Liver (tissue), 3 donors: Measurements from ENCODE around the gene GAS7.

ENCODE experiments used
- FOXA1 ChIP-seq: IDR thresholded peaks from 2 replicates; pipeline ENCODE4 v1.6.1; 2016; ENCODE audit warnings: antibody characterized with exemption
- JUND ChIP-seq, 2 donors: IDR thresholded peaks; 2 replicates each; pipeline ENCODE4 v1.6.1; 2016; ENCODE audit warnings: antibody characterized with exemption in 2 of 2
- NR2F2 ChIP-seq: IDR thresholded peaks from 2 replicates; pipeline ENCODE4 v1.6.1; 2016; ENCODE audit warnings: antibody characterized with exemption
- RAD21 ChIP-seq, 2 donors: IDR thresholded peaks; 2 replicates each; pipeline ENCODE4 v1.6.1; 2016; ENCODE audit warnings: antibody characterized with exemption in 2 of 2, mild to moderate bottlenecking in 2 of 2
- SP1 ChIP-seq: IDR thresholded peaks from 2 replicates; pipeline ENCODE4 v1.6.1; 2018; ENCODE audit warnings: antibody characterized with exemption, mild to moderate bottlenecking
- TAF1 ChIP-seq: conservative IDR thresholded peaks from 2 replicates; pipeline ENCODE4 v1.6.1; 2016; ENCODE audit warnings: antibody characterized with exemption, mild to moderate bottlenecking
- TF ChIP-seq, protein P1 (sequence below): fragments of 150-350 bp; IDR thresholded peaks from 2 replicates; pipeline ENCODE4 v1.5.1; 2017; ENCODE audit warnings: improper control_type of control experiment, low read depth, low read length; ENCODE audit not compliant: missing input control
- TF ChIP-seq, protein P2 (sequence below): IDR thresholded peaks from 2 replicates; pipeline ENCODE4 v1.6.1; 2016; ENCODE audit warnings: antibody characterized with exemption
- TF ChIP-seq, protein P3 (sequence below): IDR thresholded peaks from 2 replicates; pipeline ENCODE4 v1.6.1; 2016; ENCODE audit warnings: antibody characterized with exemption, mild to moderate bottlenecking
- donor health status: healthy.
- donor health status: healthy.

DNA sequence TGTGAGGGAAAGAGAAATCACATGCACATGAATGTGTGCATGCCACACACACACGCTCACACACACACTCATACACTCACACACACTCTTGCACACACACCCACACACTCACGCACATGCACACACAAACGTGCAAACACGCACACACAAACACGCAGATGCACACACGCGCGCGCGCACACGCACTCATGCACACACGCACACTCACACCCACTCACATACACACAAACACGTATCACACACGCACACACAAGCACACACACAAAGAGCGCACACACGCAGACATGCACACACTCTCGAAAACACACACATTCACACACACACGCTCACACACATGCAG, 72.2 kb downstream of the GAS7 start:
- TF ChIP-seq, protein P1, sequence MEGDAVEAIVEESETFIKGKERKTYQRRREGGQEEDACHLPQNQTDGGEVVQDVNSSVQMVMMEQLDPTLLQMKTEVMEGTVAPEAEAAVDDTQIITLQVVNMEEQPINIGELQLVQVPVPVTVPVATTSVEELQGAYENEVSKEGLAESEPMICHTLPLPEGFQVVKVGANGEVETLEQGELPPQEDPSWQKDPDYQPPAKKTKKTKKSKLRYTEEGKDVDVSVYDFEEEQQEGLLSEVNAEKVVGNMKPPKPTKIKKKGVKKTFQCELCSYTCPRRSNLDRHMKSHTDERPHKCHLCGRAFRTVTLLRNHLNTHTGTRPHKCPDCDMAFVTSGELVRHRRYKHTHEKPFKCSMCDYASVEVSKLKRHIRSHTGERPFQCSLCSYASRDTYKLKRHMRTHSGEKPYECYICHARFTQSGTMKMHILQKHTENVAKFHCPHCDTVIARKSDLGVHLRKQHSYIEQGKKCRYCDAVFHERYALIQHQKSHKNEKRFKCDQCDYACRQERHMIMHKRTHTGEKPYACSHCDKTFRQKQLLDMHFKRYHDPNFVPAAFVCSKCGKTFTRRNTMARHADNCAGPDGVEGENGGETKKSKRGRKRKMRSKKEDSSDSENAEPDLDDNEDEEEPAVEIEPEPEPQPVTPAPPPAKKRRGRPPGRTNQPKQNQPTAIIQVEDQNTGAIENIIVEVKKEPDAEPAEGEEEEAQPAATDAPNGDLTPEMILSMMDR: no peak
- no peak for TF ChIP-seq SP1
- no peak for TF ChIP-seq FOXA1
- TF ChIP-seq, protein P2, sequence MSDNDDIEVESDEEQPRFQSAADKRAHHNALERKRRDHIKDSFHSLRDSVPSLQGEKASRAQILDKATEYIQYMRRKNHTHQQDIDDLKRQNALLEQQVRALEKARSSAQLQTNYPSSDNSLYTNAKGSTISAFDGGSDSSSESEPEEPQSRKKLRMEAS: no peak
- no peak for TF ChIP-seq TAF1
- TF ChIP-seq RAD21 (IDR thresholded peaks at IDR 0.05): no peak
- TF ChIP-seq NR2F2: no peak
- TF ChIP-seq, protein P3, sequence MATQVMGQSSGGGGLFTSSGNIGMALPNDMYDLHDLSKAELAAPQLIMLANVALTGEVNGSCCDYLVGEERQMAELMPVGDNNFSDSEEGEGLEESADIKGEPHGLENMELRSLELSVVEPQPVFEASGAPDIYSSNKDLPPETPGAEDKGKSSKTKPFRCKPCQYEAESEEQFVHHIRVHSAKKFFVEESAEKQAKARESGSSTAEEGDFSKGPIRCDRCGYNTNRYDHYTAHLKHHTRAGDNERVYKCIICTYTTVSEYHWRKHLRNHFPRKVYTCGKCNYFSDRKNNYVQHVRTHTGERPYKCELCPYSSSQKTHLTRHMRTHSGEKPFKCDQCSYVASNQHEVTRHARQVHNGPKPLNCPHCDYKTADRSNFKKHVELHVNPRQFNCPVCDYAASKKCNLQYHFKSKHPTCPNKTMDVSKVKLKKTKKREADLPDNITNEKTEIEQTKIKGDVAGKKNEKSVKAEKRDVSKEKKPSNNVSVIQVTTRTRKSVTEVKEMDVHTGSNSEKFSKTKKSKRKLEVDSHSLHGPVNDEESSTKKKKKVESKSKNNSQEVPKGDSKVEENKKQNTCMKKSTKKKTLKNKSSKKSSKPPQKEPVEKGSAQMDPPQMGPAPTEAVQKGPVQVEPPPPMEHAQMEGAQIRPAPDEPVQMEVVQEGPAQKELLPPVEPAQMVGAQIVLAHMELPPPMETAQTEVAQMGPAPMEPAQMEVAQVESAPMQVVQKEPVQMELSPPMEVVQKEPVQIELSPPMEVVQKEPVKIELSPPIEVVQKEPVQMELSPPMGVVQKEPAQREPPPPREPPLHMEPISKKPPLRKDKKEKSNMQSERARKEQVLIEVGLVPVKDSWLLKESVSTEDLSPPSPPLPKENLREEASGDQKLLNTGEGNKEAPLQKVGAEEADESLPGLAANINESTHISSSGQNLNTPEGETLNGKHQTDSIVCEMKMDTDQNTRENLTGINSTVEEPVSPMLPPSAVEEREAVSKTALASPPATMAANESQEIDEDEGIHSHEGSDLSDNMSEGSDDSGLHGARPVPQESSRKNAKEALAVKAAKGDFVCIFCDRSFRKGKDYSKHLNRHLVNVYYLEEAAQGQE: no peak
- TF ChIP-seq JUND (IDR thresholded peaks at IDR 0.05): no peak
